KMS-11 (cell line): ENCODE data around the gene RBM48.

ENCODE experiments used
- H2AFZ ChIP-seq: fragments of 200-600 bp; sonication (generic); 2 replicates; pipeline ENCODE4 v1.6.1; 2016; ENCODE audit warnings: antibody characterized with exemption, mixed run types, low read depth
- H3K27ac ChIP-seq: fragments of 200-600 bp; sonication (generic); 2 replicates; pipeline ENCODE4 v1.6.1; 2016; ENCODE audit warnings: mild to moderate bottlenecking, mixed run types
- H3K27me3 ChIP-seq: fragments of 200-600 bp; sonication (generic); 2 replicates; pipeline ENCODE4 v1.6.1; 2017; ENCODE audit warnings: mild to moderate bottlenecking, low read depth, mixed run types, moderate library complexity; ENCODE audit not compliant: insufficient read depth
- H3K36me3 ChIP-seq: fragments of 200-600 bp; sonication (generic); 2 replicates; pipeline ENCODE4 v1.6.1; 2017; ENCODE audit warnings: mild to moderate bottlenecking, mixed run types; ENCODE audit not compliant: insufficient read depth
- H3K4me1 ChIP-seq: fragments of 200-600 bp; sonication (generic); 2 replicates; pipeline ENCODE4 v1.6.1; 2016; ENCODE audit warnings: mild to moderate bottlenecking, low read depth, mixed run types; ENCODE audit not compliant: poor library complexity, severe bottlenecking
- H3K4me2 ChIP-seq: fragments of 200-600 bp; sonication (generic); 2 replicates; pipeline ENCODE4 v1.7.0; 2016; ENCODE audit warnings: mild to moderate bottlenecking, mixed run types
- H3K4me3 ChIP-seq: fragments of 200-600 bp; sonication (generic); IDR thresholded peaks from 2 replicates; pipeline ENCODE4 v1.6.1; 2017; ENCODE audit warnings: low read depth, low read length, mixed read lengths; ENCODE audit not compliant: insufficient read depth
- H3K79me2 ChIP-seq: fragments of 200-600 bp; sonication (generic); 2 replicates; pipeline ENCODE4 v1.6.1; 2016; ENCODE audit warnings: low read depth, mixed run types; ENCODE audit not compliant: insufficient read depth
- H3K9ac ChIP-seq: fragments of 200-600 bp; sonication (generic); 2 replicates; pipeline ENCODE4 v1.6.1; 2016; ENCODE audit warnings: mild to moderate bottlenecking, mixed run types
- H4K20me1 ChIP-seq: fragments of 200-600 bp; sonication (generic); 2 replicates; pipeline ENCODE4 v1.6.1; 2016; ENCODE audit warnings: mild to moderate bottlenecking, mixed run types; ENCODE audit not compliant: insufficient read depth
- CTCF ChIP-seq: fragments of 200-600 bp; sonication (generic); conservative IDR thresholded peaks from 2 replicates; pipeline ENCODE4 v1.6.1; 2017; ENCODE audit warnings: low read depth, mild to moderate bottlenecking, antibody characterized with exemption, low read length, moderate library complexity, mixed read lengths

The RBM48 gene

GRCh38 chr7:92586841-92587240 lies 58.2 kb downstream of the RBM48 start:
- Histone ChIP-seq H2AFZ (no peak overlapping the region), H3K9ac (no peak overlapping the region), H3K36me3 (0 out of 2 replicates have a peak, but pooled peaks cover 3% of the 10 kb centered on the region), H3K4me3 (no peak overlapping the region), H3K27ac (no peak overlapping the region), H3K4me1 (peaks cover 47% of the 10 kb centered on the region), H3K79me2 (peaks cover 80% of the 10 kb centered on the region), H3K27me3 (no peaks in the 10 kb centered on the region), H3K4me2 (peak overlapping the region; percentile 17; the same call in 1 of the 2 replicates), H4K20me1 (peaks cover 28% of the 10 kb centered on the region; the same call in 1 of the 2 replicates)
- no peak for TF ChIP-seq CTCF
